Osteocyte (in vitro differentiated cells): ENCODE measurements around the gene NOS3. TPM values are rescaled to one million over a fixed set of nuclear protein-coding genes. Genes with fewer than 3 reads are reported as not detected.
A peak's percentile ranks its signal among the peaks of the same experiment; 100 is the strongest.

Source experiments
- DNase-seq: peaks from one replicate; pipeline ENCODE4 v3.0.0; 2021; ENCODE audit warnings: mixed read lengths; ENCODE audit not compliant: unreplicated experiment; ENCODE audit errors: extremely low spot score
- H3K27ac Mint-ChIP-seq: one replicate; pipeline ENCODE4 v1.8.0; 2021; ENCODE audit warnings: mild to moderate bottlenecking, mixed read lengths; ENCODE audit not compliant: unreplicated experiment
- H3K27me3 Mint-ChIP-seq: one replicate; pipeline ENCODE4 v1.8.0; 2021; ENCODE audit warnings: mixed read lengths; ENCODE audit not compliant: unreplicated experiment
- H3K36me3 Mint-ChIP-seq: one replicate; pipeline ENCODE4 v1.8.0; 2021; ENCODE audit warnings: mixed read lengths; ENCODE audit not compliant: unreplicated experiment
- H3K4me1 Mint-ChIP-seq: one replicate; pipeline ENCODE4 v1.8.0; 2021; ENCODE audit warnings: mixed read lengths; ENCODE audit not compliant: unreplicated experiment
- H3K4me3 Mint-ChIP-seq: one replicate; pipeline ENCODE4 v1.8.0; 2021; ENCODE audit warnings: mild to moderate bottlenecking, moderate library complexity, mixed read lengths; ENCODE audit not compliant: unreplicated experiment
- H3K9me3 Mint-ChIP-seq: one replicate; pipeline ENCODE4 v1.8.0; 2021; ENCODE audit warnings: mixed read lengths; ENCODE audit not compliant: unreplicated experiment
- CTCF ChIP-seq: fragments of 200-600 bp; sonication (generic); IDR thresholded peaks from 2 replicates; pipeline ENCODE4 v1.5.0; 2021; ENCODE audit warnings: antibody characterized with exemption, mild to moderate bottlenecking, moderate library complexity
- total RNA-seq: library from RNA; stranded (reverse); gene quantifications from 2 replicates; pipeline ENCODE4 v1.2.1, GENCODE V29; 2021

Gene NOS3
- total RNA-seq, 1 donor from 2014 or later = 0.73 TPM

- TF ChIP-seq CTCF = peak; percentile 50
- no peaks in the 10 kb centered on the region for H3K36me3 Mint-ChIP-seq
- H3K9me3 Mint-ChIP-seq = no peaks in the 10 kb centered on the region
- H3K4me1 Mint-ChIP-seq = peaks cover 20% of the 10 kb centered on the region
- peak within 1 kb of the TSS; percentile 99 for H3K27ac Mint-ChIP-seq
- no peaks in the 10 kb centered on the region for H3K27me3 Mint-ChIP-seq
- DNase-seq = peak; percentile 99
- peak within 1 kb of the TSS; percentile 88 for H3K4me3 Mint-ChIP-seq
Measured at GRCh38 chr7:151028131-151028947, 37.5 kb downstream of the NOS3 start, which contains the start of gene ABCB8. Gene ABCB8 (plus strand): TSS chr7:151028450. CDS start chr7:151028516, 66 bp downstream.

DNA sequence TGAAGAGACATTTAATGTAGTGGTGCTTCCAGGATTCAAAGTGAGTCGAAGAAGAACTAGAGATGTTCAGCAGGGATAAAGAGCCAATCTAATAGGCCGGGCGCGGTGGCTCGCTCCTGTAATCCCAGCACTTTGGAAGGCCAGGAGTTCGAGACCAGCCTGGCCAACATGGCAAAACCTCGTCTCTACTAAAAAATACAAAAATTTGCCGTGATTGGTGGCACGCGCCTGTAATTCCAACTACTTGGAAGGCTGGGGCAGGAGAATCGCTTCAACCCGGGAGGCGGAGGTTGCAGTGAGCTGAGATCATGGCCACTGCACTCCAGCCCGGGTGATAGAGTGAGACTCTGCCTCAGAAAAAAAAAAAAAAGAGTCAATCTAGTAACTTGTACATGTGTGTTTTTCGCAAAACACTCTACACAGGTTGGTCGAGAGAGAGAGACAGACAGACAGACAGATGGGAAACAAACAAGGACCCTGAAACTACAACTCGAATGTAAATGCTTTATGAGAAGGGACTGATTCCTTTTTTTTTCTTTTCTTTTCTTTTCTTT, 38.2 kb downstream of the NOS3 start:
- H3K27ac Mint-ChIP-seq = peak overlapping the region; percentile 96
- no peaks in the 10 kb centered on the region for H3K36me3 Mint-ChIP-seq
- no peak for TF ChIP-seq CTCF
- no peaks in the 10 kb centered on the region for H3K27me3 Mint-ChIP-seq
- peak overlapping the region; percentile 88 for H3K4me3 Mint-ChIP-seq
- H3K9me3 Mint-ChIP-seq = no peaks in the 10 kb centered on the region
- H3K4me1 Mint-ChIP-seq = peaks cover 20% of the 10 kb centered on the region
- DNase-seq = no peak

- no peak for TF ChIP-seq CTCF
- H3K9me3 Mint-ChIP-seq = no peaks in the 10 kb centered on the region
- no peak for DNase-seq
Measured at GRCh38 chr7:151031011-151031410, 40.2 kb downstream of the NOS3 start.

GRCh38 chr7:151032936-151033863, 42.4 kb downstream of the NOS3 start:
- Mint-ChIP-seq H3K4me3 (no peak overlapping the region), H3K27ac (no peak overlapping the region), H3K27me3 (no peaks in the 10 kb centered on the region), H3K4me1 (peaks cover 14% of the 10 kb centered on the region), H3K36me3 (no peaks in the 10 kb centered on the region), H3K9me3 (no peaks in the 10 kb centered on the region)
- no peak for TF ChIP-seq CTCF
- no peak for DNase-seq

More at GRCh38 chr7:151031011-151031410, 40.2 kb downstream of the NOS3 start:
- no peak overlapping the region for H3K27ac Mint-ChIP-seq
- H3K27me3 Mint-ChIP-seq = no peaks in the 10 kb centered on the region
- H3K4me1 Mint-ChIP-seq = peaks cover 20% of the 10 kb centered on the region
- no peaks in the 10 kb centered on the region for H3K36me3 Mint-ChIP-seq
- no peak overlapping the region for H3K4me3 Mint-ChIP-seq
